OCI-LY1 (cell line): ENCODE data around the gene CASKIN2.

ENCODE experiments used
- CTCF ChIP-seq: fragments of 200-600 bp; sonication (generic), shearing (Covaris generic); IDR thresholded peaks from 2 replicates; pipeline ENCODE4 v1.5.1; 2017; ENCODE audit warnings: mild to moderate bottlenecking, antibody characterized with exemption, low read length, moderate library complexity, mixed read lengths
- EZH2 ChIP-seq: fragments of 200-600 bp; sonication (generic), shearing (Covaris generic); IDR thresholded peaks from 2 replicates; pipeline ENCODE4 v1.8.0; 2017; ENCODE audit warnings: borderline replicate concordance, mixed run types, mild to moderate bottlenecking, antibody characterized with exemption, low read length, moderate library complexity, mixed read lengths

- TF ChIP-seq CTCF: no peak
- TF ChIP-seq EZH2: no peak
These were observed 6.0 kb upstream of the CASKIN2 start for GRCh38 chr17:75521290-75521689.
